Stimulated activated CD4-positive, alpha-beta T cell treated with anti-CD3 and anti-CD28 coated beads, Interleukin-12 subunit alpha, Interleukin-12 subunit beta, amount 100 ng/mL, for 24 hours (primary cell): Measurements from ENCODE around the gene EYA2.

Experiments
- DNase-seq, 2 experiments: peaks; one replicate each; pipeline ENCODE4 v3.0.0-alpha.2; 2020; ENCODE audit warnings: low read depth in 2 of 2

The EYA2 gene

GRCh38 chr20:47066484-47067270, 172.0 kb downstream of the EYA2 start:
- no peak for DNase-seq

- no peak for DNase-seq
Observed at GRCh38 chr20:47067776-47068175, 173.1 kb downstream of the EYA2 start.

GRCh38 chr20:47070176-47070575, 175.5 kb downstream of the EYA2 start:
- no peak for DNase-seq

GRCh38 chr20:47071646-47072185, 177.1 kb downstream of the EYA2 start:
- DNase-seq: no peak

- no peak for DNase-seq
Observed at GRCh38 chr20:47073766-47074475, 179.3 kb downstream of the EYA2 start.

- no peak for DNase-seq
Observed at GRCh38 chr20:47075263-47075662, 180.6 kb downstream of the EYA2 start.

GRCh38 chr20:47079047-47079446, 184.4 kb downstream of the EYA2 start:
- DNase-seq: no peak

- DNase-seq: no peak
Observed at GRCh38 chr20:47080365-47080764, 185.7 kb downstream of the EYA2 start.

- no peak for DNase-seq
Observed at GRCh38 chr20:47086316-47086715, 191.7 kb downstream of the EYA2 start.

GRCh38 chr20:47088335-47088734, 193.7 kb downstream of the EYA2 start:
- no peak for DNase-seq

GRCh38 chr20:47089151-47089550, 194.5 kb downstream of the EYA2 start:
- DNase-seq: no peak

- DNase-seq: no peak
Observed at GRCh38 chr20:47090835-47091234, 196.2 kb downstream of the EYA2 start.

- no peak for DNase-seq
Observed at GRCh38 chr20:47093320-47093966, 198.8 kb downstream of the EYA2 start.

GRCh38 chr20:47095690-47096089, 201.0 kb downstream of the EYA2 start:
- no peak for DNase-seq

GRCh38 chr20:47097691-47098622, 203.3 kb downstream of the EYA2 start:
- no peak for DNase-seq

GRCh38 chr20:47099093-47099492, 204.4 kb downstream of the EYA2 start:
- DNase-seq: no peak

- DNase-seq: no peak
Observed at GRCh38 chr20:47099825-47100441, 205.3 kb downstream of the EYA2 start.

- no peak for DNase-seq
Observed at GRCh38 chr20:47102629-47103028, 208.0 kb downstream of the EYA2 start.

GRCh38 chr20:47106786-47107185, 212.1 kb downstream of the EYA2 start:
- no peak for DNase-seq

- no peak for DNase-seq
Observed at GRCh38 chr20:47108994-47109393, 214.4 kb downstream of the EYA2 start.

GRCh38 chr20:47110819-47111218, 216.2 kb downstream of the EYA2 start:
- DNase-seq: no peak
